H9 (cell line): Measurements from ENCODE around the gene CLEC3B. TPM values are rescaled to one million over a fixed set of nuclear protein-coding genes. Genes with fewer than 3 reads are reported as not detected.

ENCODE experiments used
- DNase-seq: peaks from one replicate; pipeline ENCODE4 v3.0.0-alpha.2; 2017
- H2AFZ ChIP-seq: one replicate; pipeline ENCODE4 v1.6.1; 2013; ENCODE audit warnings: mild to moderate bottlenecking, low read length, control low read depth, moderate library complexity
- H2AK5ac ChIP-seq: 2 replicates; pipeline ENCODE4 v1.6.1; 2013; ENCODE audit warnings: low read length, control low read depth, mixed read lengths; ENCODE audit not compliant: insufficient read length
- H2BK120ac ChIP-seq: one replicate; pipeline ENCODE4 v1.6.1; 2013; ENCODE audit warnings: low read depth, mild to moderate bottlenecking, low read length, control low read depth, inconsistent platforms; ENCODE audit not compliant: poor library complexity, severe bottlenecking
- H2BK12ac ChIP-seq: 2 replicates; pipeline ENCODE4 v1.6.1; 2013; ENCODE audit warnings: low read length, control low read depth, mixed read lengths, low read depth; ENCODE audit not compliant: insufficient read length
- H2BK15ac ChIP-seq: 2 replicates; pipeline ENCODE4 v1.6.1; 2013; ENCODE audit warnings: low read depth, low read length, control low read depth
- H2BK20ac ChIP-seq: one replicate; pipeline ENCODE4 v1.6.1; 2013; ENCODE audit warnings: low read depth, mild to moderate bottlenecking, low read length, control low read depth, inconsistent platforms; ENCODE audit not compliant: poor library complexity, severe bottlenecking
- H2BK5ac ChIP-seq: 2 replicates; pipeline ENCODE4 v1.6.1; 2013; ENCODE audit warnings: low read length, control low read depth, mixed read lengths; ENCODE audit not compliant: insufficient read length
- H3K14ac ChIP-seq: 2 replicates; pipeline ENCODE4 v1.6.1; 2013; ENCODE audit warnings: low read length, control low read depth; ENCODE audit not compliant: insufficient read depth
- H3K18ac ChIP-seq: 2 replicates; pipeline ENCODE4 v1.6.1; 2013; ENCODE audit warnings: low read depth, mild to moderate bottlenecking, mixed read lengths, low read length, control low read depth; ENCODE audit not compliant: insufficient read length
- H3K23ac ChIP-seq: 2 replicates; pipeline ENCODE4 v1.6.1; 2013; ENCODE audit warnings: low read length, control low read depth, mixed read lengths, low read depth; ENCODE audit not compliant: insufficient read length
- H3K23me2 ChIP-seq: 2 replicates; pipeline ENCODE4 v1.6.1; 2013; ENCODE audit warnings: low read depth, mild to moderate bottlenecking, mixed read lengths, low read length, control low read depth; ENCODE audit not compliant: insufficient read length, poor library complexity, severe bottlenecking
- H3K27ac ChIP-seq: 2 replicates; pipeline ENCODE4 v1.5.1; 2013; ENCODE audit warnings: low read length, control low read depth, mixed read lengths, low read depth; ENCODE audit not compliant: insufficient read length
- H3K27me3 ChIP-seq: 2 replicates; pipeline ENCODE4 v1.6.1; 2013; ENCODE audit warnings: low read length, control low read depth, inconsistent platforms; ENCODE audit not compliant: insufficient read depth
- H3K4ac ChIP-seq: 2 replicates; pipeline ENCODE4 v1.6.1; 2013; ENCODE audit warnings: low read depth, mild to moderate bottlenecking, control low read depth, inconsistent platforms, low read length, moderate library complexity
- H3K4me1 ChIP-seq: 2 replicates; pipeline ENCODE4 v1.6.1; 2013; ENCODE audit warnings: low read length, control low read depth, inconsistent platforms; ENCODE audit not compliant: insufficient read depth
- H3K4me2 ChIP-seq: 2 replicates; pipeline ENCODE4 v1.6.1; 2013; ENCODE audit warnings: low read length, control low read depth, mixed read lengths; ENCODE audit not compliant: insufficient read length, insufficient read depth
- H3K56ac ChIP-seq: 2 replicates; pipeline ENCODE4 v1.6.1; 2013; ENCODE audit warnings: low read depth, mild to moderate bottlenecking, mixed read lengths, low read length, control low read depth; ENCODE audit not compliant: insufficient read length
- H3K79me1 ChIP-seq: 2 replicates; pipeline ENCODE4 v1.6.1; 2013; ENCODE audit warnings: low read depth, mild to moderate bottlenecking, moderate library complexity, low read length, control low read depth, inconsistent platforms; ENCODE audit not compliant: insufficient read depth, poor library complexity, severe bottlenecking
- H3K79me2 ChIP-seq: 2 replicates; pipeline ENCODE4 v1.6.1; 2013; ENCODE audit warnings: low read length, control low read depth, inconsistent platforms; ENCODE audit not compliant: insufficient read depth
- H3K9ac ChIP-seq: 2 replicates; pipeline ENCODE4 v1.6.1; 2013; ENCODE audit warnings: low read length, control low read depth, mixed read lengths; ENCODE audit not compliant: insufficient read length; ENCODE audit errors: extremely low read depth
- H3K9me3 ChIP-seq: one replicate; pipeline ENCODE4 v1.6.1; 2013; ENCODE audit warnings: low read depth, low read length, inconsistent platforms; ENCODE audit not compliant: control insufficient read depth
- H3T11ph ChIP-seq: one replicate; pipeline ENCODE4 v1.6.1; 2013; ENCODE audit warnings: mild to moderate bottlenecking, low read length, control low read depth, inconsistent platforms
- H4K20me1 ChIP-seq: one replicate; pipeline ENCODE4 v1.6.1; 2013; ENCODE audit not compliant: control insufficient read depth, insufficient read length, insufficient read depth
- H4K5ac ChIP-seq: 2 replicates; pipeline ENCODE4 v1.6.1; 2013; ENCODE audit warnings: low read depth, mild to moderate bottlenecking, mixed read lengths, low read length, control low read depth; ENCODE audit not compliant: insufficient read length
- H4K8ac ChIP-seq: replicated peaks from 2 replicates; pipeline ENCODE4 v1.6.1; 2013; ENCODE audit warnings: low read length, control low read depth, mixed read lengths, low read depth; ENCODE audit not compliant: insufficient read length
- H4K91ac ChIP-seq: 2 replicates; pipeline ENCODE4 v1.6.1; 2013; ENCODE audit warnings: low read depth, mild to moderate bottlenecking, moderate library complexity, mixed read lengths, low read length, control low read depth; ENCODE audit not compliant: insufficient read length
- H3K27ac Mint-ChIP-seq, 3 experiments: 2 replicates in 2 of 3; 3 replicates in 1 of 3; pipeline ENCODE4 v1.8.0; 2020 to 2021; ENCODE audit warnings: mixed read lengths in 3 of 3, mild to moderate bottlenecking in 1 of 3, moderate library complexity in 1 of 3
- H3K27me3 Mint-ChIP-seq: 2 replicates; pipeline ENCODE4 v1.8.0; 2021; ENCODE audit warnings: low read depth, mild to moderate bottlenecking, moderate library complexity, mixed read lengths
- H3K36me3 Mint-ChIP-seq, 3 experiments: 2 replicates in 2 of 3; 3 replicates in 1 of 3; pipeline ENCODE4 v1.8.0; 2020 to 2021; ENCODE audit warnings: low read depth in 3 of 3, mixed read lengths in 3 of 3; ENCODE audit not compliant: insufficient read depth in 1 of 3
- H3K4me1 Mint-ChIP-seq, 2 experiments: 2 replicates each; pipeline ENCODE4 v1.8.0; 2020; ENCODE audit warnings: mixed read lengths in 2 of 2
- H3K4me3 Mint-ChIP-seq, 2 experiments: 2 replicates in 1 of 2; 3 replicates in 1 of 2; pipeline ENCODE4 v1.8.0; 2020 to 2021; ENCODE audit warnings: mild to moderate bottlenecking in 2 of 2, mixed read lengths in 2 of 2, moderate library complexity in 1 of 2
- H3K9me3 Mint-ChIP-seq, 2 experiments: 2 replicates in 1 of 2; 3 replicates in 1 of 2; pipeline ENCODE4 v1.8.0; 2020; ENCODE audit warnings: mild to moderate bottlenecking in 2 of 2, mixed read lengths in 2 of 2, moderate library complexity in 1 of 2
- WGBS: extraction: QIAGEN DNeasy Blood & Tissue Kit; methylation state at CpG from one replicate; pipeline ENCODE4 v1.1.7; 2013; ENCODE audit warnings: missing lambda C conversion rate, low lambda C conversion rate, mixed read lengths; ENCODE audit not compliant: insufficient read length; ENCODE audit errors: extremely low coverage; 5-methylcytosine and 5-hydroxymethylcytosine counted together
- total RNA-seq: library from RNA; stranded (reverse); gene quantifications from 2 replicates; pipeline ENCODE4 v1.2.1, GENCODE V29; 2021
- TF ChIP-seq, protein P1 (sequence below): fragments of 200-600 bp; sonication (generic); conservative IDR thresholded peaks from 3 replicates; pipeline ENCODE4 v1.8.0; 2021; ENCODE audit warnings: antibody characterized with exemption, mild to moderate bottlenecking

The CLEC3B gene
- total RNA-seq, 1 experiment from 2014 or later = not detected

- Histone ChIP-seq H3K18ac (no peak overlapping the region), H4K91ac (no peak overlapping the region), H3K27me3 (peaks cover 27% of the 10 kb centered on the region; the same call in 1 of the 2 replicates), H3K4me1 (peaks cover 2% of the 10 kb centered on the region; the same call in 1 of the 2 replicates), H4K20me1 (no peaks in the 10 kb centered on the region), H3K4me2 (no peak overlapping the region), H3K23me2 (no peaks in the 10 kb centered on the region), H3K14ac (no peak overlapping the region), H2BK15ac (no peak overlapping the region), H2AFZ (no peak overlapping the region), H3K9ac (no peak overlapping the region), H3K9me3 (no peaks in the 10 kb centered on the region), H2BK5ac (no peak overlapping the region), H3K23ac (no peak overlapping the region), H2AK5ac (no peak overlapping the region), H3K79me2 (no peaks in the 10 kb centered on the region), H3K4ac (no peak overlapping the region), H2BK12ac (no peak overlapping the region), H4K8ac (no peak overlapping the region), H2BK120ac (no peak overlapping the region), H3K79me1 (no peaks in the 10 kb centered on the region), H3K56ac (no peak overlapping the region), H3K27ac (no peak overlapping the region), H3T11ph (no peak overlapping the region), H4K5ac (no peak overlapping the region), H2BK20ac (no peak overlapping the region)
- Mint-ChIP-seq H3K36me3 (no peaks in the 10 kb centered on the region), H3K4me1 (peaks cover 24 to 27% of the 10 kb centered on the region in 2 experiments), H3K9me3 (peaks cover 0 to 3% of the 10 kb centered on the region in 2 experiments; a peak in 1 of 5 replicates), H3K27ac (no peak overlapping the region), H3K27me3 (peaks cover 100% of the 10 kb centered on the region), H3K4me3 (no peak overlapping the region)
- DNase-seq = peak; percentile 61
- TF ChIP-seq, protein P1, sequence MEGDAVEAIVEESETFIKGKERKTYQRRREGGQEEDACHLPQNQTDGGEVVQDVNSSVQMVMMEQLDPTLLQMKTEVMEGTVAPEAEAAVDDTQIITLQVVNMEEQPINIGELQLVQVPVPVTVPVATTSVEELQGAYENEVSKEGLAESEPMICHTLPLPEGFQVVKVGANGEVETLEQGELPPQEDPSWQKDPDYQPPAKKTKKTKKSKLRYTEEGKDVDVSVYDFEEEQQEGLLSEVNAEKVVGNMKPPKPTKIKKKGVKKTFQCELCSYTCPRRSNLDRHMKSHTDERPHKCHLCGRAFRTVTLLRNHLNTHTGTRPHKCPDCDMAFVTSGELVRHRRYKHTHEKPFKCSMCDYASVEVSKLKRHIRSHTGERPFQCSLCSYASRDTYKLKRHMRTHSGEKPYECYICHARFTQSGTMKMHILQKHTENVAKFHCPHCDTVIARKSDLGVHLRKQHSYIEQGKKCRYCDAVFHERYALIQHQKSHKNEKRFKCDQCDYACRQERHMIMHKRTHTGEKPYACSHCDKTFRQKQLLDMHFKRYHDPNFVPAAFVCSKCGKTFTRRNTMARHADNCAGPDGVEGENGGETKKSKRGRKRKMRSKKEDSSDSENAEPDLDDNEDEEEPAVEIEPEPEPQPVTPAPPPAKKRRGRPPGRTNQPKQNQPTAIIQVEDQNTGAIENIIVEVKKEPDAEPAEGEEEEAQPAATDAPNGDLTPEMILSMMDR = no peak
- WGBS = no CpG with 5 or more reads among the region's 5 CpGs
Measured at GRCh38 chr3:45056608-45057301, 30.7 kb downstream of the CLEC3B start.
